Tibial artery (tissue), 4 donors: ENCODE measurements around the gene GPR180.

Source experiments
- DNase-seq, 2 donors: peaks; one replicate each; pipeline ENCODE4 v3.0.0-alpha.2; 2019
- H3K27ac ChIP-seq, 2 donors: fragments of 200-600 bp; sonication (generic) in 1 of 2; 1 replicate in 1 of 2; 2 replicates in 1 of 2; pipeline ENCODE4 v1.5.1; 2018 to 2019; ENCODE audit warnings: mild to moderate bottlenecking in 1 of 2
- H3K27me3 ChIP-seq, 2 donors: fragments of 200-600 bp; sonication (generic) in 1 of 2; one replicate each; pipeline versions ENCODE4 v1.5.1 to v1.6.0; 2016 to 2019
- H3K36me3 ChIP-seq, 3 donors: fragments of 200-600 bp; sonication (generic) in 2 of 3; one replicate each; pipeline ENCODE4 v1.5.1; 2016 to 2019; ENCODE audit warnings: mild to moderate bottlenecking in 2 of 3
- H3K4me1 ChIP-seq, 4 donors: fragments of 200-600 bp; sonication (generic) in 2 of 4; 1 replicate in 3 of 4; 2 replicates in 1 of 4; pipeline ENCODE4 v1.5.1; 2016 to 2019
- H3K4me3 ChIP-seq, 2 donors: fragments of 200-600 bp; sonication (generic) in 1 of 2; 1 replicate in 1 of 2; 2 replicates in 1 of 2; pipeline ENCODE4 v1.5.1; 2018 to 2019; ENCODE audit warnings: mild to moderate bottlenecking in 2 of 2
- H3K9me3 ChIP-seq, 3 donors: fragments of 200-600 bp; sonication (generic) in 1 of 3; one replicate each; pipeline ENCODE4 v1.5.1; 2016 to 2019
- intact Hi-C: fragments of 100-400 bp; cut with DNase I; formaldehyde crosslinking; loops from one replicate; pipeline ENCODE4 v1.15.0; 2023; ENCODE audit warnings: low total_unique reads
- TF ChIP-seq, protein P1 (sequence below), 2 experiments: fragments of 200-600 bp in 1 of 2; fragments of 450-650 bp in 1 of 2; IDR thresholded peaks; one replicate each; pipeline ENCODE4 v1.5.1; 2017 to 2019; ENCODE audit warnings: antibody characterized with exemption in 2 of 2, mild to moderate bottlenecking in 1 of 2, moderate library complexity in 1 of 2

Gene GPR180

DNA sequence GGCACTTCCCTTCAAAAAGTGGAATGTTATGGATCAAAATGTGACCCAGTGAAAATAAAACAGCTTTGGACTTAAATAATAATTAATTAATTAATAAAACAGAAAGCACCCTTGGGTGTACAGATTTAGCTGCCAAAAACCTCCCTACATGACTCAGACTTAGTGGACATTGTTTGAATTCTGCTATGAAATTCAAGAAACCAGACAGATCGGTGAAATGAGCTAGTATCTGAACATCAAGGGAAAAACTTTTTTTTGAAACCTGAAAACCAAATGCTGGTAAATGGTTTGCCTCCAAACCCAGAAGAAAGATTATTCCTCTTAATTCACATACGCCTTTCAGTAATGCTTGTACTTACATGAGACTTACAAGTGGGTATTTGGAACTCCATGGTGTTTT lies 77.2 kb downstream of the GPR180 start:
- no peak overlapping the region for H3K4me3 ChIP-seq
- no peaks in the 10 kb centered on the region for H3K36me3 ChIP-seq
- no peaks in the 10 kb centered on the region for H3K4me1 ChIP-seq
- TF ChIP-seq, protein P1, sequence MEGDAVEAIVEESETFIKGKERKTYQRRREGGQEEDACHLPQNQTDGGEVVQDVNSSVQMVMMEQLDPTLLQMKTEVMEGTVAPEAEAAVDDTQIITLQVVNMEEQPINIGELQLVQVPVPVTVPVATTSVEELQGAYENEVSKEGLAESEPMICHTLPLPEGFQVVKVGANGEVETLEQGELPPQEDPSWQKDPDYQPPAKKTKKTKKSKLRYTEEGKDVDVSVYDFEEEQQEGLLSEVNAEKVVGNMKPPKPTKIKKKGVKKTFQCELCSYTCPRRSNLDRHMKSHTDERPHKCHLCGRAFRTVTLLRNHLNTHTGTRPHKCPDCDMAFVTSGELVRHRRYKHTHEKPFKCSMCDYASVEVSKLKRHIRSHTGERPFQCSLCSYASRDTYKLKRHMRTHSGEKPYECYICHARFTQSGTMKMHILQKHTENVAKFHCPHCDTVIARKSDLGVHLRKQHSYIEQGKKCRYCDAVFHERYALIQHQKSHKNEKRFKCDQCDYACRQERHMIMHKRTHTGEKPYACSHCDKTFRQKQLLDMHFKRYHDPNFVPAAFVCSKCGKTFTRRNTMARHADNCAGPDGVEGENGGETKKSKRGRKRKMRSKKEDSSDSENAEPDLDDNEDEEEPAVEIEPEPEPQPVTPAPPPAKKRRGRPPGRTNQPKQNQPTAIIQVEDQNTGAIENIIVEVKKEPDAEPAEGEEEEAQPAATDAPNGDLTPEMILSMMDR (IDR thresholded peaks at IDR 0.05) = no peak
- H3K9me3 ChIP-seq = no peaks in the 10 kb centered on the region
- peaks cover 0 to 4% of the 10 kb centered on the region in 2 donors for H3K27me3 ChIP-seq
- no peak overlapping the region for H3K27ac ChIP-seq
- no peak for DNase-seq
- intact Hi-C loops = no loop called here

DNA sequence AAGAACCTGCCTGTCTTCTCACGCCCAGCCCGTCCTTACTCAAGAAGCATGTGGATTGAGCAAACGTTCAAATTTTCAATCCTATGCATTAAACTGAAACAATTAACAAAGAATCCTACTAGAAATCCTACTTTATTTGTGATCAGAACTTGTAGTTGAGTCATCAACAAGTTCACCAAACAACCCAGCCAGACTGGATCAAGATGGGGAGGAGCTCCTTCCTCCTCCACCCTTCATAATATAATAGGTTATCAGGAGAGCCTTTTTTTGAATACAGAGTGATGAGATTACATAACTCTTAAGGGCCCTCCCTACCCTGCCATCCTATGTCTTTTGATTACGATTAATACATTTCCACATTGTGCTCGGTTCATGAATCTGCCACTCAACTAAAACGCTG lies 78.0 kb downstream of the GPR180 start:
- no peak for DNase-seq
- H3K9me3 ChIP-seq = no peaks in the 10 kb centered on the region
- TF ChIP-seq, protein P1 (IDR thresholded peaks at IDR 0.05) = no peak
- H3K36me3 ChIP-seq = no peaks in the 10 kb centered on the region
- peaks cover 0 to 4% of the 10 kb centered on the region in 2 donors for H3K27me3 ChIP-seq
- no peak overlapping the region for H3K4me3 ChIP-seq
- H3K27ac ChIP-seq = no peak overlapping the region
- no peaks in the 10 kb centered on the region for H3K4me1 ChIP-seq
- intact Hi-C loops = no loop called here

DNA sequence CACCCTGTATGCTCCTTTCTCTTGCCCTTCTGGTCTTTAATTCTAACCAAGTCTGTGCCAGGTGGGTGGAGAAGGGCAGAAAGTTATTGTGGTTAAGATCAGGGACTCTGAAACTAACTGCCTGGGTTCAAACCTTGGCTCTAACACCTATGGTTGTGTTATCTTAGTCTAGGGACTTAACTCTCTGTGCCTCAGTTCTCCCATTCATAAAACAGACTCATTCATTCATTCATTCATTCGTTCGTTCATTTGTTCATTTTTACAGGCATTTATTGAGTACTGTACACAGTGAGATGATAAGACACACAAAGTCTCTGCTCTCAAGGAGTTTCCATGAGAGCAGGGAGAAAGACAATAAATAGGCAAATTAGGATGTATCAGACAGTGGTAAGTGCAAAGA lies 80.6 kb downstream of the GPR180 start:
- Histone ChIP-seq H3K27ac (no peak overlapping the region), H3K4me3 (no peak overlapping the region), H3K4me1 (no peaks in the 10 kb centered on the region), H3K9me3 (no peaks in the 10 kb centered on the region), H3K27me3 (no peaks in the 10 kb centered on the region), H3K36me3 (no peaks in the 10 kb centered on the region)
- no peak for DNase-seq
- intact Hi-C loops = no loop called here
- TF ChIP-seq, protein P1 (IDR thresholded peaks at IDR 0.05) = no peak

DNA sequence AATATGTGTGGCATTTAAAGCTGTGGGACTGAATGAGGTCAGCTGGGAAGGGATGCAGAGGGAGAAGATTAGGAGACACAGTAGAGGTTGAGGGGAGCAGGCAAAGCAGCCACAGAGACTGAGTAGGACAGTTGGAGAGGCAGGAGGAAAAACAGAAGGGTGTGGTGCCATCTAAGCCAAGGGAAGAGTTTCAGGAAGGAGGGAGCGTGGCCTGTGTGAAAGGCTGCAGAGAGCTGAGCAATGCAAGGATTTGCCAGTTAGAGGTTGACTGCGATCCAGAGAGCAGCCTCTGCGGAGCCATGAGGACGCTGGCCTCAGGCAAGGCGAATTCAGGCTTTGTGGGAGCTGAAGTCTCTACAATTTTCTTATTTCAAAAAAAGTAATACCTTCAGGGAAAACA lies 81.8 kb downstream of the GPR180 start:
- Histone ChIP-seq H3K36me3 (no peaks in the 10 kb centered on the region), H3K27me3 (no peaks in the 10 kb centered on the region), H3K9me3 (no peaks in the 10 kb centered on the region), H3K4me1 (no peaks in the 10 kb centered on the region), H3K27ac (no peak overlapping the region), H3K4me3 (no peak overlapping the region)
- TF ChIP-seq, protein P1 (IDR thresholded peaks at IDR 0.05) = no peak
- intact Hi-C loops = no loop called here
- no peak for DNase-seq
